DMS153 treated with DMSO at 0.1 percent for 48 hours (cell line): ENCODE data around the gene UBE2D3.

Source experiments
- DNase-seq: peaks from one replicate; lab custom pipeline; 2025; ENCODE audit not compliant: unreplicated experiment; lab: John Stamatoyannopoulos, UW

UBE2D3 gene

GRCh38 chr4:102758241-102759160, 68.8 kb downstream of the UBE2D3 start:
- peak; percentile 15 for DNase-seq

GRCh38 chr4:102757681-102758080, 69.7 kb downstream of the UBE2D3 start:
- DNase-seq: no peak

GRCh38 chr4:102754044-102754443, 73.3 kb downstream of the UBE2D3 start:
- no peak for DNase-seq

DNA sequence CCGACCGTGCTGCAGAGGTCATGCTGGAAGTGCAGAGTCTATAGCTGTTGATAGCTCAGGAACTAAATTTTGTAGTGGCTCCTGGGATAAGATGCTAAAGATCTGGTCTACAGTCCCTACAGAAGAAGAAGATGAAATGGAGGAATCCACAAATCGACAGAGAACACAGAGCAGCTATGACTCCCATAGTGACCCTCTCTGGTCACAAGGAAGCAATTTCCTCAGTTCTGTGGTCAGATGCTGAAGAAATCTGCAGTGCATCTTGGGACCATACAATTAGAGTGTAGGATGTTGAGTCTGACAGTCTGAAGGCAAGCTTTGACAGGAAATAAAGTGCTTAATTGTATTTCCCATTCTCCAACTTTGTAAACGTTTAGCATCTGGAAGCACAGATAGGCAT, 75.4 kb downstream of the UBE2D3 start:
- DNase-seq: no peak
